B cell (primary cell): Measurements from ENCODE around the gene LYSMD2.

Experiments used
- EZH2 ChIP-seq: IDR thresholded peaks from 2 replicates; pipeline ENCODE4 v1.6.1; 2012; ENCODE audit warnings: borderline replicate concordance, low read depth, mild to moderate bottlenecking, moderate library complexity, low read length; ENCODE audit not compliant: insufficient read depth, poor library complexity, severe bottlenecking
- TF ChIP-seq, protein P1 (sequence below): fragments of 200-600 bp; IDR thresholded peaks from one replicate; pipeline ENCODE4 v1.8.0; 2022; ENCODE audit warnings: antibody characterized with exemption, mild to moderate bottlenecking

DNA sequence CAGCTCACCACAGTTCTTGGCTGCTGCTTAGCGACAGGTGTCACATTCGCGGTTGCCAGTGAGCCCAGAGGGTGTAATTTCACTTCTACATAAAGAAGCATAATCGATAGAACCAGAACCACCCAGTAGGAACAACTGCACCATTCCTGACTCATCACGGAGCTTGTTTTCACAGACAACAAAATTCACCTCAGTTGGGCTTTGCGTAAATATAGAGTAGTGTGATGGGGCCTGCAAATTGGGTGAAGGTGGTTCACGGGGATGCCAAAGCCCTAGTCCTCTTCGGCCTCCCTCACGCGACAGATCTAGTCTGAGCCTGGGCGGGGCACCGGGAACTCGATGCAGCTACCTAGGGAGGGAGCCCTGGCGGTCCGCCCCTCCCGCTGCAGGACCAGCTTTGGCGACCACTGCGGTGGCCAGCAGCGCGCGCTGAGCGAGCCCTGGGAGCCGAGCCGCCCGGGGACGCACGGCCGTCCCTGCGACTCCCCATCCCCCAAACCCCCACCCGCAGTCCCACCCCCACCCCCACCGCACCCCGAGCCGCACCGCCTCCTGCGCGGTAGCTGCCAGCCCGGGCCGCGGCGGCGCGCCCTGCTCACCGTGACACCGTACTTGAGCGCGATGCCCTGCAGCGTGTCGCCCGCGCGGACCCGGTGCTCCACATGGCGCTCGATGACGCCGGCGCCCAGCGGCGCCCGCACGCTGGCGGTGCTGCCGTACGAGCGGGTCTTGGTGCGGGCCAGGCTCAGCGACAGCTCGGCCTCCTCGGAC is 519 bp downstream of the LYSMD2 start:
- TF ChIP-seq, protein P1, sequence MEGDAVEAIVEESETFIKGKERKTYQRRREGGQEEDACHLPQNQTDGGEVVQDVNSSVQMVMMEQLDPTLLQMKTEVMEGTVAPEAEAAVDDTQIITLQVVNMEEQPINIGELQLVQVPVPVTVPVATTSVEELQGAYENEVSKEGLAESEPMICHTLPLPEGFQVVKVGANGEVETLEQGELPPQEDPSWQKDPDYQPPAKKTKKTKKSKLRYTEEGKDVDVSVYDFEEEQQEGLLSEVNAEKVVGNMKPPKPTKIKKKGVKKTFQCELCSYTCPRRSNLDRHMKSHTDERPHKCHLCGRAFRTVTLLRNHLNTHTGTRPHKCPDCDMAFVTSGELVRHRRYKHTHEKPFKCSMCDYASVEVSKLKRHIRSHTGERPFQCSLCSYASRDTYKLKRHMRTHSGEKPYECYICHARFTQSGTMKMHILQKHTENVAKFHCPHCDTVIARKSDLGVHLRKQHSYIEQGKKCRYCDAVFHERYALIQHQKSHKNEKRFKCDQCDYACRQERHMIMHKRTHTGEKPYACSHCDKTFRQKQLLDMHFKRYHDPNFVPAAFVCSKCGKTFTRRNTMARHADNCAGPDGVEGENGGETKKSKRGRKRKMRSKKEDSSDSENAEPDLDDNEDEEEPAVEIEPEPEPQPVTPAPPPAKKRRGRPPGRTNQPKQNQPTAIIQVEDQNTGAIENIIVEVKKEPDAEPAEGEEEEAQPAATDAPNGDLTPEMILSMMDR, result no peak
- no peak for TF ChIP-seq EZH2
